OCI-LY3 (cell line): ENCODE results near the gene SLC26A3.

Source experiments
- H2AFZ ChIP-seq: fragments of 200-600, 300-600 bp; shearing (Covaris generic); 2 replicates; pipeline ENCODE4 v1.6.0; 2014; ENCODE audit warnings: antibody characterized with exemption, low read depth, low read length
- H3K27ac ChIP-seq: fragments of 200-600, 300-600 bp; sonication (generic); 2 replicates; pipeline ENCODE4 v1.5.1; 2014; ENCODE audit warnings: mild to moderate bottlenecking, low read length, moderate library complexity, mixed read lengths
- H3K27me3 ChIP-seq: fragments of 200-600, 300-600 bp; sonication (generic); 2 replicates; pipeline ENCODE4 v1.6.1; 2014; ENCODE audit warnings: low read depth, low read length, mixed read lengths
- H3K36me3 ChIP-seq: fragments of 200-600, 300-600 bp; sonication (generic); replicated peaks from 2 replicates; pipeline ENCODE3; 2014; ENCODE audit warnings: low read depth, low read length, mixed read lengths
- H3K4me1 ChIP-seq: fragments of 300-600, 200-600 bp; sonication (generic); 2 replicates; pipeline ENCODE4 v1.6.1; 2014; ENCODE audit warnings: low read length, mixed read lengths
- H3K4me2 ChIP-seq: fragments of 200-600, 300-600 bp; sonication (generic); 2 replicates; pipeline ENCODE4 v1.6.1; 2014; ENCODE audit warnings: low read length, mixed read lengths
- H3K4me3 ChIP-seq: fragments of 300-600, 200-600 bp; sonication (generic); 2 replicates; pipeline ENCODE4 v1.5.1; 2014; ENCODE audit warnings: antibody characterized with exemption, mild to moderate bottlenecking, low read length, moderate library complexity
- H3K79me2 ChIP-seq: fragments of 300-600, 200-600 bp; shearing (Covaris generic); 2 replicates; pipeline ENCODE4 v1.6.1; 2014; ENCODE audit warnings: mild to moderate bottlenecking, low read length, mixed read lengths
- H3K9ac ChIP-seq: fragments of 300-600, 200-600 bp; shearing (Covaris generic); 2 replicates; pipeline ENCODE4 v1.6.0; 2014; ENCODE audit warnings: mild to moderate bottlenecking, low read length, moderate library complexity
- H3K9me3 ChIP-seq: fragments of 200-600, 300-600 bp; shearing (Covaris generic); 2 replicates; pipeline ENCODE4 v1.6.1; 2014; ENCODE audit warnings: low read length, mixed read lengths; ENCODE audit not compliant: insufficient read depth
- H4K20me1 ChIP-seq: fragments of 200-600, 300-600 bp; sonication (generic); 2 replicates; pipeline ENCODE4 v1.6.1; 2016; ENCODE audit warnings: low read length, mixed read lengths; ENCODE audit not compliant: insufficient read depth
- CTCF ChIP-seq: fragments of 200-600, 300-600 bp; sonication (generic); IDR thresholded peaks from 2 replicates; pipeline ENCODE4 v1.5.1; 2014; ENCODE audit warnings: antibody characterized with exemption, low read length, low read depth
- EZH2phosphoT487 ChIP-seq: fragments of 200-600 bp; shearing (Covaris generic); IDR thresholded peaks from 2 replicates; pipeline ENCODE4 v1.6.1; 2018; ENCODE audit warnings: antibody characterized with exemption, mixed run types, low read depth

SLC26A3 gene

GRCh38 chr7:107838816-107839565 is 36.0 kb upstream of the SLC26A3 start:
- Histone ChIP-seq H3K4me3 (no peak overlapping the region), H3K79me2 (no peaks in the 10 kb centered on the region), H4K20me1 (no peaks in the 10 kb centered on the region), H3K4me1 (no peaks in the 10 kb centered on the region), H3K36me3 (no peaks in the 10 kb centered on the region), H3K27me3 (0 out of 2 replicates have a peak, but pooled peaks cover 3% of the 10 kb centered on the region), H3K27ac (no peak overlapping the region), H2AFZ (no peak overlapping the region), H3K9me3 (no peaks in the 10 kb centered on the region), H3K4me2 (no peak overlapping the region), H3K9ac (no peak overlapping the region)
- TF ChIP-seq CTCF (no peak), EZH2phosphoT487 (no peak)

- Histone ChIP-seq H3K36me3 (no peaks in the 10 kb centered on the region), H3K4me3 (no peak overlapping the region), H3K27ac (no peak overlapping the region), H4K20me1 (no peaks in the 10 kb centered on the region), H3K9ac (no peak overlapping the region), H2AFZ (no peak overlapping the region), H3K4me2 (no peak overlapping the region), H3K4me1 (no peaks in the 10 kb centered on the region), H3K9me3 (no peaks in the 10 kb centered on the region), H3K27me3 (0 out of 2 replicates have a peak, but pooled peaks cover 3% of the 10 kb centered on the region), H3K79me2 (no peaks in the 10 kb centered on the region)
- no peak for TF ChIP-seq CTCF
- no peak for TF ChIP-seq EZH2phosphoT487
These were observed 35.1 kb upstream of the SLC26A3 start for GRCh38 chr7:107838024-107838601.

GRCh38 chr7:107837145-107837512 is 34.1 kb upstream of the SLC26A3 start:
- H3K9ac ChIP-seq = no peak overlapping the region
- no peaks in the 10 kb centered on the region for H3K9me3 ChIP-seq
- no peaks in the 10 kb centered on the region for H3K79me2 ChIP-seq
- H2AFZ ChIP-seq = no peak overlapping the region
- H3K36me3 ChIP-seq = no peaks in the 10 kb centered on the region
- no peak overlapping the region for H3K4me2 ChIP-seq
- TF ChIP-seq EZH2phosphoT487 = no peak
- TF ChIP-seq CTCF = no peak
- H3K4me3 ChIP-seq = no peak overlapping the region
- H3K27me3 ChIP-seq = peaks cover 10% of the 10 kb centered on the region; the same call in 1 of the 2 replicates
- H3K4me1 ChIP-seq = no peaks in the 10 kb centered on the region
- no peak overlapping the region for H3K27ac ChIP-seq
- H4K20me1 ChIP-seq = no peaks in the 10 kb centered on the region

DNA sequence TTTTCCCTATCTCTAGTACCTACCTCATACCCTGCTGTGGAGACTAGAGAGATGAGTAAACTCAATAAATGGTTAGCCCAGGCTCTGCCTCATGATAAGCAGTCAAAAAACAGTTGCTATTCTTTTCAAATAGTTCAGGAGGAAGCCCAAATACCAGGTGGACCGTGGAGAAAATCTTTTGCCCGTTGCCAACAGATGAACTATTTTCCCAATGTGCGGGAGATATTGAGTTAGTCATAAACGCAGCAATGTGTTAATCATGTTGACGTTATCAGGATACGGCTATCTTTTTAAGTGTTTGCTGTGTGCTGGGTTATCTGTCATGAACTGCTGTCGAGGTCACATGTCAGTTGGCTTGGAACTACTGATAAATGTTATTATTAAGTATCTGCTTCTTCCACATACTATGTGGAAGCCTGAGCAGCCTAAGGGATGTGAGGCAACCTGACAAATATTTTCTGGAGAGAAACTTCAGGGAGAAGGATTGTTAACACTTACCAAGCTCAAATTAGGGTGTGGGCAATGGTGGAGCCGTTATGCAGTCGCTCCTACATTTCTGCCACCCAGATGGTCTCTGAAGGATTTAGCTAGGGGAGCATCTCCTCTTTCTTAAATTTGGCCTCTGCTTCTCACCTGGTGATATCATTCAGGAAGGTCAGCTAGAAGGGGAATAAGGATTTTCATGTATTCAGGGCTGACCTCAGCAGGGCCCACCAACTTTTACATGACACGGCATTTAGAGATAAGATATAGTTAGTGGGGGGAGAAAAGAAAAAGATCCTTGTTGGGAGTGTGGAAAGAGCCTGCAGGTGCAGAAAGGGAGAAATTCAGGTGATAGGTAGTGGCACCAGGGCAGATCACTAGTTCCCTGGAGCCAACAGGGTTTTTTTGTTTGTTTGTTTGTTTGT is 33.5 kb upstream of the SLC26A3 start:
- H3K4me2 ChIP-seq = no peak overlapping the region
- no peaks in the 10 kb centered on the region for H4K20me1 ChIP-seq
- TF ChIP-seq CTCF = no peak
- TF ChIP-seq EZH2phosphoT487 = no peak
- no peaks in the 10 kb centered on the region for H3K4me1 ChIP-seq
- H3K9ac ChIP-seq = no peak overlapping the region
- no peak overlapping the region for H2AFZ ChIP-seq
- H3K27me3 ChIP-seq = peaks cover 10% of the 10 kb centered on the region; the same call in 1 of the 2 replicates
- H3K36me3 ChIP-seq = no peaks in the 10 kb centered on the region
- no peaks in the 10 kb centered on the region for H3K9me3 ChIP-seq
- no peaks in the 10 kb centered on the region for H3K79me2 ChIP-seq
- no peak overlapping the region for H3K27ac ChIP-seq
- no peak overlapping the region for H3K4me3 ChIP-seq
